ENCODE measurements around the gene CAMKK2.

DNA sequence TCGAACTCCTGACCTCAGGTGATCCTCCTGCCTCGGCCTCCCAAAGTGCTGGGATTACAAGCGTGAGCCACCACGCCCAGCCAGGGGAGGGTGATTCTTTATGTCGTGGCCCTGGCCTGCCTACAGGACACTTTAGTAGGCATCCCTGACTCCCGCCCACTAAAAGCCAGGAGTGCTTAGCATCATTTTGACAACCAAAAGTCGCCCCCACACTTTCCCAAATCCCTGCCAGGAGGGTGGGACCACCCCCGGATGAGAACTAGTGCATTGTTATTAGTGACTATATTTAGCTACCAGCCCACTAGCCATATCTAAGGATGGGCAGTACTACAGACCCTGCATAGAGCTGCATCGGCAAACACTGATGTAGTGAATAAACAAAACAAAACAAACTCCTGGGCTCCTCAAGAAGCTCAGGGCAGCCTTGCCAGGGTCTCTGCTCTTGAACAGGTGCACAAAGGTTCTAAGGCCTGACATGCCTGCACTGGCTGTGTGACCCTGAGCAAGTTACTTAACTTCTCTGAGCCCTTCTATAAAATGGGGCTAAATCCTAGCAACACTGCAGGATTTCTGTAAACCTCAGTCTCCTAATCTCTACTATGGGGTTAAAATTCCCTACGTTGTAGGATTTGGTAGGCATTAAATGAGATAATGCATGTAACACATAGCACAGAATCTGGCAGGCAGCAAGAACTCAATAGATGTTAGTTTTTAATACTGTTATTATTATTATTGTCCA is 2.2 kb downstream of the CAMKK2 start:
- TF ChIP-seq POLR2A (IDR thresholded peaks at IDR 0.05), result no peak
- TF ChIP-seq, protein P1, sequence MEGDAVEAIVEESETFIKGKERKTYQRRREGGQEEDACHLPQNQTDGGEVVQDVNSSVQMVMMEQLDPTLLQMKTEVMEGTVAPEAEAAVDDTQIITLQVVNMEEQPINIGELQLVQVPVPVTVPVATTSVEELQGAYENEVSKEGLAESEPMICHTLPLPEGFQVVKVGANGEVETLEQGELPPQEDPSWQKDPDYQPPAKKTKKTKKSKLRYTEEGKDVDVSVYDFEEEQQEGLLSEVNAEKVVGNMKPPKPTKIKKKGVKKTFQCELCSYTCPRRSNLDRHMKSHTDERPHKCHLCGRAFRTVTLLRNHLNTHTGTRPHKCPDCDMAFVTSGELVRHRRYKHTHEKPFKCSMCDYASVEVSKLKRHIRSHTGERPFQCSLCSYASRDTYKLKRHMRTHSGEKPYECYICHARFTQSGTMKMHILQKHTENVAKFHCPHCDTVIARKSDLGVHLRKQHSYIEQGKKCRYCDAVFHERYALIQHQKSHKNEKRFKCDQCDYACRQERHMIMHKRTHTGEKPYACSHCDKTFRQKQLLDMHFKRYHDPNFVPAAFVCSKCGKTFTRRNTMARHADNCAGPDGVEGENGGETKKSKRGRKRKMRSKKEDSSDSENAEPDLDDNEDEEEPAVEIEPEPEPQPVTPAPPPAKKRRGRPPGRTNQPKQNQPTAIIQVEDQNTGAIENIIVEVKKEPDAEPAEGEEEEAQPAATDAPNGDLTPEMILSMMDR (IDR thresholded peaks at IDR 0.05 in 8 of 11, conservative IDR thresholded peaks at IDR 0.05 in 3 of 11), result no peak
